ENCODE data around the gene LRRC8E. TPM values are rescaled to one million over a fixed set of nuclear protein-coding genes. Genes with fewer than 3 reads are reported as not detected.

LRRC8E gene
- total RNA-seq, 2 donors from 2014 or later = 2.9 to 4.0 TPM

- TF ChIP-seq CTCF (IDR thresholded peaks at IDR 0.05) = no peak
- Histone ChIP-seq H3K9ac (ENCODE audit: low read depth in 2 of 2, low read length in 2 of 2) (no peak overlapping the region), H3K27me3 (peaks cover 30% of the 10 kb centered on the region), H3K4me1 (peaks cover 7% of the 10 kb centered on the region), H3K4me3 (no peak overlapping the region), H3K36me3 (no peaks in the 10 kb centered on the region), H3K9me3 (no peaks in the 10 kb centered on the region), H3K27ac (no peak overlapping the region)
- intact Hi-C loops (cut with DNase I) = loop anchor here (10.0 kb wide), 1 partner anchor 65 kb away; the partner anchor contains the start of genes CTXN1 and SNAPC2
- no peak for DNase-seq
Observed at GRCh38 chr19:7859831-7860713, 28.2 kb upstream of the LRRC8E start.

DNA sequence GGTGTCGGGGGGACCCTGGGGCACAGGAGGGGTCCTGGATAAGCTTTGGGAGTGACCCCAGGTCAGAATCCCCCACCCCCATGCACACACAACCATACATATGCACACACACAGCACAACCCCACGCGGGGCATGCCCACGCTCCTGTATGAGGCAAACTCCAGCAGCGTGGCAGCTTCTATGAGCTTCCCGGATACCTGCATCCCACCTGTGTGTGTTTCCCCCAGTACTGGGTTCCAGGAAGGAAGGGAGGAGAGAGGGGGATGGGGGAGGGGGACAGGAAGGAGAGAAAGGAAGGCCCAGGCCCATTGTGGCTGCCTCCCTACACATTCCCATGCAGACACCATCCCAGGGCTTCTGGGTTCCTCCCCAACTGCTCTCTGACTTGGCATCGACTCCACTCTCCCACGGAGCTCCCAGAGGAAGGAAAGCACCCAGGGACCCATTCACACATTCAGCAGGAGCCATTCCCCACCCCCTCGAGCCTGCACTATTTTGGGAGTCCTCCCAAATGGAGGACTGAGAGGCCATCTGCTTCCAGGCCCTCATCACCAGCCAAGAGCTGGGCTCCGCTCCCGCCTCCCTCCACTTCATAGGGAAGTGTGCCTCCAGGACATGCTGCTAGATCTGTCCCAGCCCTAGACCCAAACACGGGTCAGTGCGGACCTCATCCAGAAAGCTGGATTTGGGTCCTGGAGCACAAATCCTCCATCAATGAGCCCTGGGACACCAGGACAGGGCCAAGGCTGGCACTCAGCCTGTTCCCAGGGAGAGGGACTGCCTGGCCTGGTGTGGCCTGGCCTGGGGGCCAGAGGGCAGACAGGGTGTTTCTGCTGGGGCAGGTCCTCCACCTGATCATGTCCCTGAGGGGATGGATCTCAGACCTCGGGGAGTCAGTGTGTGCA lies 27.3 kb upstream of the LRRC8E start:
- Histone ChIP-seq H3K4me1 (peaks cover 7% of the 10 kb centered on the region), H3K4me3 (no peak overlapping the region), H3K36me3 (no peaks in the 10 kb centered on the region), H3K27ac (no peak overlapping the region), H3K27me3 (peaks cover 33% of the 10 kb centered on the region), H3K9ac (ENCODE audit: low read depth in 2 of 2, low read length in 2 of 2) (no peak overlapping the region), H3K9me3 (no peaks in the 10 kb centered on the region)
- no peak for TF ChIP-seq CTCF (IDR thresholded peaks at IDR 0.05)
- no peak for DNase-seq
- intact Hi-C loops (cut with DNase I) = no loop called here

DNA sequence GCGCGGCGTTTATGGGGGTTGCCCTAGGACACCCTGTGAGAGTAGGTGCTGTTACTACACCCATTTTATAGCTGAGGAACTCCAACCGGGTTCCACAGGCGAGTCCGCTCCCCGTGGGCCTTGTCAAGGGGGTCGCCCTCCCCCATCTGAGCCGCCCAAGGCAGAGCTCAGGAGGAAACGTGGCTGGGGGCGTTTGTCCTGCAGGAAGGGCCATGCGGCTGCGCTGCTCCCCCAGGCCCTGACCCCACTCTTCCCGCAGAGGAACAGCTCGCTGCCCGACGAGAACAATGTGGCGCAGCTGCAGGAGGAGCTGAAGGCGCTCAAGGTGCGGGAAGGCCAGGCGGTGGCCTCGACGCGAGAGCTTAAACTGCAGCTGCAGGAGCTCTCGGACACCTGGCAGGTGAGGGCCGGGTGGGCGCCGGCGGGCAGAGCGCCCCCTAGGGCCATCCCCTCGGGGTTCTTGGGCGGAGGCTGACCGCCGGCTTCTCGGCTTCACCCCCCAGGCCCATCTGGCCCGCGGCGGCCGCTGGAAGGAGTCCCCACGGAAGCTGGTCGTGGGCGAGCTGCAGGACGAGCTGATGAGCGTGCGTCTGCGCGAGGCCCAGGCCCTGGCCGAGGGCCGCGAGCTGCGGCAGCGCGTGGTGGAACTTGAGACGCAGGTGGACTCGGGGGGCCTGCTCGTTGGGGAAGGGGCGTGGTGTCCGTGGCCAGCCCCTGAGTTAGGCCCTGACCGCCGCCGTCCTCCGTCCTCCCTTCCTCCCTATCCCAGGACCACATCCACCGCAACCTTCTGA lies 26.5 kb upstream of the LRRC8E start:
- H3K4me1 ChIP-seq = peaks cover 7% of the 10 kb centered on the region
- H3K9ac ChIP-seq (ENCODE audit: low read depth in 2 of 2, low read length in 2 of 2) = no peak overlapping the region
- peak overlapping the region; percentile 17 for H3K4me3 ChIP-seq
- no peaks in the 10 kb centered on the region for H3K9me3 ChIP-seq
- no peak overlapping the region for H3K27ac ChIP-seq
- DNase-seq = no peak
- intact Hi-C loops (cut with DNase I) = no loop called here
- no peaks in the 10 kb centered on the region for H3K36me3 ChIP-seq
- H3K27me3 ChIP-seq = peaks cover 33% of the 10 kb centered on the region
- no peak for TF ChIP-seq CTCF (IDR thresholded peaks at IDR 0.05)

DNA sequence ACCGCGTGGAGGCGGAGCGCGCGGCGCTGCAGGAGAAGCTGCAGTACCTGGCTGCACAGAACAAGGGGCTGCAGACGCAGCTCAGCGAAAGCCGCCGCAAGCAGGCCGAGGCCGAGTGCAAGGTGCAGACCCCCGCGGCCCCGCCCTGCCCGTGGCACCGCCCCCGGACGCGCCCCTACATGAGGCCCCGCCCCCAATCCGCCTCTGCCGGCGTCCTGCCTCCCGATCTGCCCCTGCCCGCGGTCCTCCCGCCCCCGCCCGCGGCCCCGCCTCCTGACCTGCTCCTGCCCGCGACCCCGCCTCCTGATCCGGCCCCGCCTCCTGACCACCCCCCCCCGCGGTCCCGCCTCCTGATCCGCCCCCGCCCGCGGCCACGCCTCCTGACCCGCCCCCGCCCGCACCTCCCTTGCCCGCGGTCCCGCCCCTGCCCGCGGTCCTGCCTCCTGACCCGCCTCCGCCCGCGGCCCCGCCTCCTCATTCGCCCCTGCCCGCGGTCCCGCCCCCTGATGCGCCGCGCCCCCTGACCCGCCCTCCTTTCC lies 25.8 kb upstream of the LRRC8E start:
- no peaks in the 10 kb centered on the region for H3K9me3 ChIP-seq
- peaks cover 33% of the 10 kb centered on the region for H3K27me3 ChIP-seq
- H3K36me3 ChIP-seq = no peaks in the 10 kb centered on the region
- H3K4me1 ChIP-seq = peaks cover 7% of the 10 kb centered on the region
- TF ChIP-seq CTCF (IDR thresholded peaks at IDR 0.05) = no peak
- H3K27ac ChIP-seq = no peak overlapping the region
- peak overlapping the region; percentile 17 for H3K4me3 ChIP-seq
- intact Hi-C loops (cut with DNase I) = no loop called here
- H3K9ac ChIP-seq (ENCODE audit: low read depth in 2 of 2, low read length in 2 of 2) = no peak overlapping the region
- DNase-seq = peak; percentile 87
